Tibial artery (tissue), 4 donors: ENCODE measurements around the gene FAM131B.

Experiments used
- DNase-seq, 2 donors: peaks; one replicate each; pipeline ENCODE4 v3.0.0-alpha.2; 2019
- H3K27ac ChIP-seq, 2 donors: fragments of 200-600 bp; sonication (generic) in 1 of 2; 1 replicate in 1 of 2; 2 replicates in 1 of 2; pipeline ENCODE4 v1.5.1; 2018 to 2019; ENCODE audit warnings: mild to moderate bottlenecking in 1 of 2
- H3K27me3 ChIP-seq, 2 donors: fragments of 200-600 bp; sonication (generic) in 1 of 2; one replicate each; pipeline versions ENCODE4 v1.5.1 to v1.6.0; 2016 to 2019
- H3K36me3 ChIP-seq, 3 donors: fragments of 200-600 bp; sonication (generic) in 2 of 3; one replicate each; pipeline ENCODE4 v1.5.1; 2016 to 2019; ENCODE audit warnings: mild to moderate bottlenecking in 2 of 3
- H3K4me1 ChIP-seq, 4 donors: fragments of 200-600 bp; sonication (generic) in 2 of 4; 1 replicate in 3 of 4; 2 replicates in 1 of 4; pipeline ENCODE4 v1.5.1; 2016 to 2019
- H3K4me3 ChIP-seq, 2 donors: fragments of 200-600 bp; sonication (generic) in 1 of 2; 1 replicate in 1 of 2; 2 replicates in 1 of 2; pipeline ENCODE4 v1.5.1; 2018 to 2019; ENCODE audit warnings: mild to moderate bottlenecking in 2 of 2
- H3K9me3 ChIP-seq, 3 donors: fragments of 200-600 bp; sonication (generic) in 1 of 3; one replicate each; pipeline ENCODE4 v1.5.1; 2016 to 2019
- CTCF ChIP-seq, 2 experiments: fragments of 200-600 bp in 1 of 2; fragments of 450-650 bp in 1 of 2; IDR thresholded peaks; one replicate each; pipeline ENCODE4 v1.5.1; 2017 to 2019; ENCODE audit warnings: antibody characterized with exemption in 2 of 2, mild to moderate bottlenecking in 1 of 2, moderate library complexity in 1 of 2
- intact Hi-C: fragments of 100-400 bp; cut with DNase I; formaldehyde crosslinking; loops from one replicate; pipeline ENCODE4 v1.15.0; 2023; ENCODE audit warnings: low total_unique reads

Gene FAM131B

DNA sequence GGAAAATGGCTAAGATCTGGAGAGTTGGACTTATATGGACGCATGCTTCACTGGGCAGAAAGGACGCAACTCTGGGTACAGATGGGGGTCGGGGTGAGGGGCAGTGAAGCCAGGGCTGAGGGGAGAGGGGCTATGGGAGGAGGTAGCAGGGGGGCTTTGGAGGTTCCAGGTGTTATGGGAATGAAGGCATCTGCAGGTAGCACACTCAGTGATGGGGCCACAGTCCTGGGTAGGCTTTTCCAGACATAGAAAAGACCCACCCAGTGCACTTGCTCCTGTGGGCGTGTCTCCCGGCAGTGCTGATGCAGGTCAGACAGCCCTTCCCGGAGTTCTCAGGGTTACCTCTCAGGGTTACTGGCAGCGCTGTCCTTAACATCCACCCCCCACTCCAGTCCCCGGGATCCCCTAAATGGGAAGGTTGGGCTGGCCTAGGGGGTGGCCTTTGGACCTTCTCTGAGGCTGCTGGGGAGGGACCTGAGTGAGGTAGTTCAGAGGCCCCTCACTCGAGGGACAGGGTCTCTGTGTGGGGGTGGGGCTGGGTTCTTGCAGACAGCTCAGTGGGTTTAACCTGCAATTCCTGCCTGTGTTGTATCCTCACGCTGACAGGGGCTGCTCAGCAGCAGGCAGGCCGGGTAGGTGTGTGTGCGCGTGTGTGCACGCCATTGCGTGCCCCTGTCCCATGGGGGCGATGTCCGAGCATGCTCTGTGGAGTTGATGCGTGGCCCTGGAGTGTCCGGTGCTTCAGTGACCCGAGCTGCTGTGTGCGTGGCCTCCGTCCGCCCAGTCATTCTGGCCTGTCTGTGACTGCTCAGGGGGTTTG lies 24.9 kb upstream of the FAM131B start:
- peaks cover 5 to 99% (median 92%) of the 10 kb centered on the region in 4 donors for H3K4me1 ChIP-seq
- no peak for TF ChIP-seq CTCF (IDR thresholded peaks at IDR 0.05)
- H3K9me3 ChIP-seq = no peaks in the 10 kb centered on the region
- H3K36me3 ChIP-seq = peaks cover 28 to 51% (median 43%) of the 10 kb centered on the region in 3 donors
- H3K27me3 ChIP-seq = no peaks in the 10 kb centered on the region
- H3K4me3 ChIP-seq = peak overlapping the region in 1 of 2 donors; percentile 69
- intact Hi-C loops = no loop called here
- DNase-seq = no peak
- H3K27ac ChIP-seq = peak overlapping the region; percentile 96 to 100

GRCh38 chr7:143385891-143386781 lies 23.6 kb upstream of the FAM131B start:
- TF ChIP-seq CTCF (IDR thresholded peaks at IDR 0.05) = no peak
- DNase-seq = peak in 1 of 2 donors; percentile 72
- no peaks in the 10 kb centered on the region for H3K27me3 ChIP-seq
- H3K4me1 ChIP-seq = peaks cover 2 to 88% (median 81%) of the 10 kb centered on the region in 4 donors
- peak overlapping the region; percentile 14 to 69 for H3K4me3 ChIP-seq
- no peaks in the 10 kb centered on the region for H3K9me3 ChIP-seq
- peaks cover 28 to 54% (median 41%) of the 10 kb centered on the region in 3 donors for H3K36me3 ChIP-seq
- intact Hi-C loops = no loop called here
- H3K27ac ChIP-seq = peak overlapping the region; percentile 96 to 100

- Histone ChIP-seq H3K36me3 (peaks cover 19 to 42% (median 29%) of the 10 kb centered on the region in 3 donors), H3K9me3 (no peaks in the 10 kb centered on the region), H3K4me3 (peak overlapping the region; percentile 69 to 98), H3K27me3 (no peaks in the 10 kb centered on the region), H3K27ac (peak overlapping the region; percentile 96 to 100), H3K4me1 (peaks cover 0 to 76% (median 69%) of the 10 kb centered on the region in 4 donors)
- peak; percentile 44 to 73 for DNase-seq
- intact Hi-C loops = loop anchor here (5.0 kb wide), 1 partner anchor 32 kb away; no protein-coding TSS in a partner anchor
- no peak for TF ChIP-seq CTCF (IDR thresholded peaks at IDR 0.05)
Observed at GRCh38 chr7:143384661-143385631, 22.4 kb upstream of the FAM131B start.

- intact Hi-C loops = loop anchor here (5.0 kb wide), 1 partner anchor 33 kb away; no protein-coding TSS in a partner anchor
- peak; percentile 49 to 74 for DNase-seq
- Histone ChIP-seq H3K4me1 (peaks cover 0 to 75% (median 72%) of the 10 kb centered on the region in 4 donors), H3K4me3 (peak overlapping the region; percentile 69 to 98), H3K36me3 (peaks cover 11 to 34% (median 21%) of the 10 kb centered on the region in 3 donors), H3K9me3 (no peaks in the 10 kb centered on the region), H3K27ac (peak overlapping the region; percentile 96 to 100), H3K27me3 (no peaks in the 10 kb centered on the region)
- no peak for TF ChIP-seq CTCF (IDR thresholded peaks at IDR 0.05)
Observed at GRCh38 chr7:143384148-143384547, 21.6 kb upstream of the FAM131B start.
